Measurements from ENCODE around the gene FAM221B. TPM values are rescaled to one million over a fixed set of nuclear protein-coding genes. Genes with fewer than 3 reads are reported as not detected.

The FAM221B gene
- total and polyA plus RNA-seq, 2 donors, result under 0.01 to 0.05 TPM

DNA sequence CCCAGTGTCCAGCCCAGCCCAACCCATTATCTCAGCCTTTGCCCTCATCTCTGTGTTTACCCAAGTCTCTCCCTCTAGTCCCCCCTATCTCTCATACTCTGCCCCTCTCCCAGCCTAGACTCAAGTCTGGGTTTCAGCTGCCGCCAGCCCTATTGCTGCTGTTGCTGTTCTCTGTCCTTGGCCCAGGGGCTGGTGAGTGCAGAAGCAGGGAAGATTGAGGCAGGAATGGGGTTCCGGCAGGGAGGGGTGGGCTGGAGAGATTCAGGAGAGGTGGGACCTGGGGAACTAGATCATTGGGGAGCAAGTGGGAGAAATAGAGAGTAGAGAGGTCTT lies 1.2 kb upstream of the FAM221B start:
- no peaks in the 10 kb centered on the region for H3K27me3 ChIP-seq (ENCODE audit: control insufficient read depth in 2 of 2, insufficient read depth in 1 of 2, low read length in 1 of 2)
- peak overlapping the region; percentile 7 to 54 for H3K27ac ChIP-seq (ENCODE audit: low read depth in 1 of 2, low read length in 1 of 2)
- no peaks in the 10 kb centered on the region for H3K36me3 ChIP-seq (ENCODE audit: control insufficient read depth in 2 of 2, insufficient read depth in 2 of 2, low read length in 1 of 2)
- WGBS, result 93% methylated on average over 2 of the region's 2 CpGs
- peak overlapping the region; percentile 60 to 68 for H3K4me3 ChIP-seq (ENCODE audit: low read length in 2 of 2)
- no peaks in the 10 kb centered on the region for H3K9me3 ChIP-seq (ENCODE audit: control insufficient read depth in 2 of 2, insufficient read depth in 1 of 2, low read length in 1 of 2)
- no peak for DNase-seq (ENCODE audit: low read depth in 6 of 9, low spot score in 9 of 9)
- peaks cover 13 to 40% of the 10 kb centered on the region in 2 donors for H3K4me1 ChIP-seq (ENCODE audit: control insufficient read depth in 2 of 2, insufficient read depth in 2 of 2, low read length in 2 of 2)

DNA sequence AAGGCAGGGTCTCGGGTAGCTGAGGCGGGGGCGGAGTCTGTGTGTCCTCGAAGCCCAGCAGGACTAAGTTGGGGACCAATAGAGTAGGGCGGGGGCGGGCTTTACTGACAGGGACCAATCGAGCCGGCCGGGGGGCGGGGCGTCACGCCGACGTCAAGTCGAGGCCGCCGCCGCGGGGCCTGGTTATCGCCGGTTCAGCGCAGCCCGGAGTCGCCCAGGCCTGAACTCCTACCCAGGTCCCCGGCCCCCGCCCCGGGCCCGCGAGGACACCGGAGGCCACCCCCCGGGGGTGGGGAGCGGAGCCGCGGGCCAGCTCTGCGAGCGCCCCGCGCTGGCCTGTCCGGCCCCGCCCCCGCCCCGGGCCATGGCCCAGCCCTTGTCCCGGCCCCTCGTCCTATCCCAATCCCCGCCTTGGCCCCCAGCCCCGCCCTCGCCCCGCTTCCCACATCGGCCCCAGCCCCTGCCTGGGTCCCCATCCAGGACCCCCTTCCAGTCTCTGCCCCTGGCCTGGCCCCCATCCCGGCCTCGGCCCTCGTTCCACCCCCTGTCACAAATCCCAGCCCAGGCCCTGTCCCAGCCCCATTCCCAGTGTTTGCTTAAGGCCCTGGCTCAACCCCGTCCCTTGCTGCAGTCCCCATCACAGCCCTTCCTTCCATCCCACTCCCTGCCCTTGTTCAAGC lies 692 bp upstream of the FAM221B start, which contains the start of gene TMEM8B:
TMEM8B (plus strand) TSS at position 145 of the 680 bp plus-strand sequence; CDS start at position 365, 220 bp downstream.
- WGBS, result 2% methylated on average over 53 of the region's 53 CpGs
- peaks cover 13 to 35% of the 10 kb centered on the region in 2 donors for H3K4me1 ChIP-seq (ENCODE audit: control insufficient read depth in 2 of 2, insufficient read depth in 2 of 2, low read length in 2 of 2)
- no peaks in the 10 kb centered on the region for H3K36me3 ChIP-seq (ENCODE audit: control insufficient read depth in 2 of 2, insufficient read depth in 2 of 2, low read length in 1 of 2)
- DNase-seq (ENCODE audit: low read depth in 6 of 9, low spot score in 9 of 9), result peak; percentile 73 to 97 (median 93)
- no peaks in the 10 kb centered on the region for H3K9me3 ChIP-seq (ENCODE audit: control insufficient read depth in 2 of 2, insufficient read depth in 1 of 2, low read length in 1 of 2)
- peak within 1 kb of the TSS; percentile 60 to 68 for H3K4me3 ChIP-seq (ENCODE audit: low read length in 2 of 2)
- no peaks in the 10 kb centered on the region for H3K27me3 ChIP-seq (ENCODE audit: control insufficient read depth in 2 of 2, insufficient read depth in 1 of 2, low read length in 1 of 2)
- peak within 1 kb of the TSS; percentile 66 to 72 for H3K27ac ChIP-seq (ENCODE audit: low read depth in 1 of 2, low read length in 1 of 2)

DNA sequence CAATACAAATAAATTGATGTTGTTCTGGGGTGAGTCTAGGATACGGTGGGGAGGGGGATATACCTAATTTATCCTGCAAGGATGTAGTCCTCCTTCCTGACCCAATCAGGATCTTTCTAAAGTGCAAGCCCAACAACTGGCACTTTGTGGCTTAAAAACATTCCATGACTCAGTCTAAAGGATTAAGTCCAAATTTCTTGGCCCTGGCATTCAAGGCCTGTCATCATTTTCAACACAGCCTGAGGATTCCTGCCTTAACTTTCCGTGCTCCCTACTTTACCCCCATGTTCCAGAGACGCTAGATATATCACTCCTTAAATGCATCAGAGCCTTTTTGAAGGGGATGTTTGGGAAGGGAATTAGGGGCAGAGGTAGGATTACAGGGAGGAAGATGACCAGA lies 1.0 kb downstream of the FAM221B start:
- DNase-seq (ENCODE audit: low read depth in 6 of 9, low spot score in 9 of 9), result no peak
- Histone ChIP-seq H3K36me3 (ENCODE audit: control insufficient read depth in 2 of 2, insufficient read depth in 2 of 2, low read length in 1 of 2) (no peaks in the 10 kb centered on the region), H3K4me3 (ENCODE audit: low read length in 2 of 2) (no peak overlapping the region), H3K4me1 (ENCODE audit: control insufficient read depth in 2 of 2, insufficient read depth in 2 of 2, low read length in 2 of 2) (peaks cover 7 to 19% of the 10 kb centered on the region in 2 donors), H3K27me3 (ENCODE audit: control insufficient read depth in 2 of 2, insufficient read depth in 1 of 2, low read length in 1 of 2) (no peaks in the 10 kb centered on the region), H3K9me3 (ENCODE audit: control insufficient read depth in 2 of 2, insufficient read depth in 1 of 2, low read length in 1 of 2) (no peaks in the 10 kb centered on the region), H3K27ac (ENCODE audit: low read depth in 1 of 2, low read length in 1 of 2) (no peak overlapping the region)
- 96% methylated on average over 3 of the region's 3 CpGs for WGBS

DNA sequence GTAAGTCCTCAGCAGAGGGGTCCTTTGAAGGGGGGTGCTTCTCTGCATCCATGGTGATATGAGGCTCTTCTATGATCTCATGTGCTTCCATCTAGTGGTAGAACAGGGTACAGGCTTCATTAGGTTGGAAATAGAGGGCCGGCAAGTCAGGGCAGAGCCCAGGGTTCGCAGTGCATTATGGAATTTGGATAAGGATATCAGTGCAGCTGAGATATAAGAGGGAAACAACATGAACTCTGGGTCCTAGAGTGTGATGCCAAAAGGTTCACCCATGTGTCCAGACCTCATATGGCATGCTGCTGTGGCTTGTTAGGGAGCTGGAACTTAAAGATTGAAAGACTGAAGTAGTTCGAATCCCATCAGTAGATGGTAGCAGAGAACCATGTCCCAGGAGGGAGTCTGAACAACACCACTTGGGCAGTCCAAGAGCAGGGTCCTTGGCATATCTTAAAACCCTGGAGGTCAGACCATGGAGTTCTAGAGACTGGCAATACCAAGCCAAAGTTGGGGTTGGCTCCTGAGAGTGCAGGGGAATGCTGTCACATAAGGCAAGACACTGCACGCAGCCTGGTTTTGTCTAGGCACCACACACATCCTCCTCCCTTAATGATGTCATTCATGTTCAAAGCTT lies 2.3 kb downstream of the FAM221B start:
- WGBS, result 33% methylated on average over 4 of the region's 4 CpGs
- H3K27ac ChIP-seq (ENCODE audit: low read depth in 1 of 2, low read length in 1 of 2), result no peak overlapping the region
- H3K27me3 ChIP-seq (ENCODE audit: control insufficient read depth in 2 of 2, insufficient read depth in 1 of 2, low read length in 1 of 2), result no peaks in the 10 kb centered on the region
- peak in 4 of 9 donors; percentile 49 to 80 (median 60) for DNase-seq (ENCODE audit: low read depth in 6 of 9, low spot score in 9 of 9)
- no peaks in the 10 kb centered on the region for H3K36me3 ChIP-seq (ENCODE audit: control insufficient read depth in 2 of 2, insufficient read depth in 2 of 2, low read length in 1 of 2)
- peaks cover 7 to 19% of the 10 kb centered on the region in 2 donors for H3K4me1 ChIP-seq (ENCODE audit: control insufficient read depth in 2 of 2, insufficient read depth in 2 of 2, low read length in 2 of 2)
- no peaks in the 10 kb centered on the region for H3K9me3 ChIP-seq (ENCODE audit: control insufficient read depth in 2 of 2, insufficient read depth in 1 of 2, low read length in 1 of 2)
- no peak overlapping the region for H3K4me3 ChIP-seq (ENCODE audit: low read length in 2 of 2)

DNA sequence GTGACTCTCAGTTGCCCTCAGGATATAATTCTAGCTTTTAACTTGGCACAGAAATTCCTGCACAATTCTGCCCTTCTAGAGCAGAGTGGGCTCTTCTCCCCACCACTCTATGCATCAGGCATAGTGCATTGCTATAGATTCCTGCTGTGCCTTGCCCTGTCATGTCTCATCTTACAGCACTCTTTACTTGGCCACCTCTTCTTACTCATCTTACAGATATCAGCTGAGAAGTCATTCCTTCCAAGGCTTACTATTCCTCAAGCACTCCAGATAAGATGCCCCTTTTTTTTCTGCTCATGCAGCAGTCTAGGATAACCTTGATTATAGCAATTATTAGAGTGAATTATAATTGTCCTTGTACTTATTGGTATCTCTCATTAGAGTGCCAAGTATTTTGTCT lies 5.6 kb downstream of the FAM221B start:
- Histone ChIP-seq H3K36me3 (ENCODE audit: control insufficient read depth in 2 of 2, insufficient read depth in 2 of 2, low read length in 1 of 2) (no peaks in the 10 kb centered on the region), H3K4me3 (ENCODE audit: low read length in 2 of 2) (no peak overlapping the region), H3K9me3 (ENCODE audit: control insufficient read depth in 2 of 2, insufficient read depth in 1 of 2, low read length in 1 of 2) (no peaks in the 10 kb centered on the region), H3K4me1 (ENCODE audit: control insufficient read depth in 2 of 2, insufficient read depth in 2 of 2, low read length in 2 of 2) (peaks cover 3 to 5% of the 10 kb centered on the region in 2 donors), H3K27me3 (ENCODE audit: control insufficient read depth in 2 of 2, insufficient read depth in 1 of 2, low read length in 1 of 2) (no peaks in the 10 kb centered on the region), H3K27ac (ENCODE audit: low read depth in 1 of 2, low read length in 1 of 2) (no peak overlapping the region)
- no peak for DNase-seq (ENCODE audit: low read depth in 6 of 9, low spot score in 9 of 9)

DNA sequence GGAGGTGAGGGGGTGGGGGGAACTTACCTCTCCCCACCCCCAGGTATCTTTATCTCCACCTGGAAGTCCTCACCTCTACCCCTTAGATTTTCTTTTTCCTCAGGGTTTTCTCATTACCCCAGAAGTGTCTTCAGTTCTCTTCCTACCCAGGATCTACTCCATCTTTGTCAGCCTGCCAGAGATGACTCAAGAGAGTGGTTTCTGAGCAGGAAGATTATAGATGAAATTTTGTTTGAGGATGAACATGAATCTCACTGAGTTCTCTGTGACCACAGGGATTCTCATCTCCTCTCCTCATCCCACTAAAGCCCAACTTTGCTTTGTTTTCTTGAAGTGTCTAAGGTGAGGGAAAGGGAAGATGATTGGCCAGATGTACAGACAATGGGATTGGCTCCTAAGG lies 8.5 kb downstream of the FAM221B start:
- Histone ChIP-seq H3K4me3 (ENCODE audit: low read length in 2 of 2) (no peak overlapping the region), H3K27ac (ENCODE audit: low read depth in 1 of 2, low read length in 1 of 2) (no peak overlapping the region), H3K27me3 (ENCODE audit: control insufficient read depth in 2 of 2, insufficient read depth in 1 of 2, low read length in 1 of 2) (no peaks in the 10 kb centered on the region), H3K4me1 (ENCODE audit: control insufficient read depth in 2 of 2, insufficient read depth in 2 of 2, low read length in 2 of 2) (no peaks in the 10 kb centered on the region), H3K36me3 (ENCODE audit: control insufficient read depth in 2 of 2, insufficient read depth in 2 of 2, low read length in 1 of 2) (no peaks in the 10 kb centered on the region), H3K9me3 (ENCODE audit: control insufficient read depth in 2 of 2, insufficient read depth in 1 of 2, low read length in 1 of 2) (no peaks in the 10 kb centered on the region)
- no peak for DNase-seq (ENCODE audit: low read depth in 6 of 9, low spot score in 9 of 9)

DNA sequence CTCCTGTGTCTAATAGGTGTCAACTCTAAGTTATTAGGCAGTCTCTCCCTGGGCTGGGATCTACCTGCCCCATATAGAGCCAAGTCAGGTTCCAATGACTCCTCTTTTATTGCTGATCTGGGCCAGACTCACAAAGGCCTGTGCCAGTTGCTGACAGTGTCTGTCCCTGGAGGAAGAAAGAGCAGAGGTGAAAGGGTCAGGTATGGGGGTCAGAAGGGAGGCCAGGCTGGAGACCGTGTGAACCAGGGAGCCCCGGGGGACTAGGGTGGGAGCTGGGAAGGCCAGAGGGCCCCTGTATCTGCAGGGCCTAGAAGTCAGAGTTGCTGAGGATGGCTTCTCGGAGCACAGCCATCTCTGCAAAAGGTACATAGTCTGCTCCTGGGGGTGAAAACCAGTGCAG lies 10.2 kb downstream of the FAM221B start:
- DNase-seq (ENCODE audit: low read depth in 6 of 9, low spot score in 9 of 9), result no peak
- WGBS, result 93% methylated on average over 3 of the region's 3 CpGs
- no peak overlapping the region for H3K27ac ChIP-seq (ENCODE audit: low read depth in 1 of 2, low read length in 1 of 2)

DNA sequence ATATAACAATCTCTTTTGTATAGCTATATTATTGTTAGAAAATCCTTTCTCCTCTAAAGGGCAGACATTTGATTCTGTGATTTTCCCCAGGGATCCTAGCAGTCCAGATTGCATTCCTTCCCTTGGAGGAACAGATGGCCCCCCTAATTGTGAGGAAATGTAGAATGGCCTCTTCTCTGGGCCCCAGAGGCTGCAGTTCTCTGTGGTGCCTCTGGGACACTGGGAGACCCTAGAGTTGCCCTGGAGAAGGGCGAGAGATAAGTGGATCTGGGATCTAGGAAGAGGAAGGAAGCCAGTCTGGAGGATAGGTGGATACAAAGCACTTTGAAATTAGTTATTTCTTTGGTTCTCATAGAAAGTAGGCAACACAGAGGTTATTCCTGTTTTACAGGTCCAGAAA lies 11.8 kb downstream of the FAM221B start:
- no peak for DNase-seq (ENCODE audit: low read depth in 6 of 9, low spot score in 9 of 9)
- peaks cover 0 to 4% of the 10 kb centered on the region in 2 donors for H3K9me3 ChIP-seq (ENCODE audit: control insufficient read depth in 2 of 2, insufficient read depth in 1 of 2, low read length in 1 of 2)
- WGBS, result 89% methylated on average over 1 of the region's 1 CpG
- no peak overlapping the region for H3K27ac ChIP-seq (ENCODE audit: low read depth in 1 of 2, low read length in 1 of 2)
- H3K4me1 ChIP-seq (ENCODE audit: control insufficient read depth in 2 of 2, insufficient read depth in 2 of 2, low read length in 2 of 2), result peaks cover 18 to 25% of the 10 kb centered on the region in 2 donors
- no peaks in the 10 kb centered on the region for H3K27me3 ChIP-seq (ENCODE audit: control insufficient read depth in 2 of 2, insufficient read depth in 1 of 2, low read length in 1 of 2)
- no peaks in the 10 kb centered on the region for H3K36me3 ChIP-seq (ENCODE audit: control insufficient read depth in 2 of 2, insufficient read depth in 2 of 2, low read length in 1 of 2)
- H3K4me3 ChIP-seq (ENCODE audit: low read length in 2 of 2), result no peak overlapping the region

More for the DNA sequence above, 10.2 kb downstream of the FAM221B start:
- no peak overlapping the region for H3K4me3 ChIP-seq (ENCODE audit: low read length in 2 of 2)
- H3K9me3 ChIP-seq (ENCODE audit: control insufficient read depth in 2 of 2, insufficient read depth in 1 of 2, low read length in 1 of 2), result peaks cover 0 to 4% of the 10 kb centered on the region in 2 donors
- no peaks in the 10 kb centered on the region for H3K36me3 ChIP-seq (ENCODE audit: control insufficient read depth in 2 of 2, insufficient read depth in 2 of 2, low read length in 1 of 2)
- peaks cover 7 to 9% of the 10 kb centered on the region in 2 donors for H3K4me1 ChIP-seq (ENCODE audit: control insufficient read depth in 2 of 2, insufficient read depth in 2 of 2, low read length in 2 of 2)
- H3K27me3 ChIP-seq (ENCODE audit: control insufficient read depth in 2 of 2, insufficient read depth in 1 of 2, low read length in 1 of 2), result no peaks in the 10 kb centered on the region

DNA sequence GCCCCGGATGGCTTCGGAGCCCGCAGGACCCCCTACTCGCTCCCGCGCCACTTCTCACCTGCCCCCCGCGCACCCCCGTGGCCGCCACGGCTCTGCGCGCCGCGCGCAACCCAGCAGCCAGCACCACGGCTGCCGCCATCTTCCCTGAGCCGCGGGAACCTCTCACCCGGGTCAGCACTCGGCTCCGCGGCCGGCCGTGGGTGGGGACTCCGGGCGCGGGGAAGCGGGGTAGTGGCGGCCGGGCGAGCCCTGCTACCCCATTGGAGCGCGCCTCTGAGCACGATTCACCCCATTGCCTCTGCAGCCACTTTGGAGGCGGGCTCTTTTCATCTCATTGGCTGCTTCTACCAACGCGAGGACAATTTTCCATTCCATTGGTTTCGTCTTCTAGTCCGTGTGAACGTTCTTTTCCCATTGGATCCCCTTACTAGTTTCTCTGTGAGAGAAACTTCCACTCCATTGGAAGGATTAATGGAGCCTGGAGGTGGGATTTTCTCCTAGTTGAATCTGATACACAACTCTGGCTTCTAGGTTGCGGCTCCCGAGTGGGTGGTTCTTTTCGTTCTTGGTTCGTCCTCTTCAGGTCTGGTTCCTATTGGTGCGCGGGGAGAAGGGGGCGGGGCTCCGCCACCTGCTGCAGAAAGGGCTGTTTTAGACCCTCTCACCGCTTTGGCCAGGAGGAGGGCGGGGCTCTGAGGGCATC lies 13.5 kb downstream of the FAM221B start, which contains the start of gene HINT2:
HINT2 (minus strand) TSS at position 202 of the 703 bp plus-strand sequence; CDS start at position 139, 63 bp downstream.
- DNase-seq (ENCODE audit: low read depth in 6 of 9, low spot score in 9 of 9), result peak; percentile 97 to 99 (median 98)
- H3K27ac ChIP-seq (ENCODE audit: low read depth in 1 of 2, low read length in 1 of 2), result peak within 1 kb of the TSS; percentile 90 to 92
- H3K27me3 ChIP-seq (ENCODE audit: control insufficient read depth in 2 of 2, insufficient read depth in 1 of 2, low read length in 1 of 2), result no peaks in the 10 kb centered on the region
- H3K9me3 ChIP-seq (ENCODE audit: control insufficient read depth in 2 of 2, insufficient read depth in 1 of 2, low read length in 1 of 2), result peaks cover 0 to 7% of the 10 kb centered on the region in 2 donors
- under 1% methylated on average over 52 of the region's 52 CpGs for WGBS
- H3K4me3 ChIP-seq (ENCODE audit: low read length in 2 of 2), result peak within 1 kb of the TSS; percentile 82 to 84
- peaks cover 26 to 38% of the 10 kb centered on the region in 2 donors for H3K4me1 ChIP-seq (ENCODE audit: control insufficient read depth in 2 of 2, insufficient read depth in 2 of 2, low read length in 2 of 2)
- H3K36me3 ChIP-seq (ENCODE audit: control insufficient read depth in 2 of 2, insufficient read depth in 2 of 2, low read length in 1 of 2), result peaks cover 0 to under 1% of the 10 kb centered on the region in 2 donors
